Right atrium auricular region (tissue), 2 donors: ENCODE results near the gene C19orf53. TPM values are rescaled to one million over a fixed set of nuclear protein-coding genes. Genes with fewer than 3 reads are reported as not detected.
A peak's percentile ranks its signal among the peaks of the same experiment; 100 is the strongest.

Experiments used
- DNase-seq: peaks from one replicate; pipeline ENCODE4 v3.0.0-alpha.2; 2019; ENCODE audit warnings: low spot score
- H3K27ac ChIP-seq, 2 donors: fragments of 200-600 bp; sonication (generic); 1 replicate in 1 of 2; 2 replicates in 1 of 2; pipeline ENCODE4 v1.5.1; 2016 to 2019
- H3K27me3 ChIP-seq, 2 donors: fragments of 200-600 bp; sonication (generic); one replicate each; pipeline versions ENCODE4 v1.5.1 to v1.6.0; 2017 to 2019
- H3K36me3 ChIP-seq: fragments of 200-600 bp; sonication (generic); one replicate; pipeline ENCODE4 v1.5.1; 2016
- H3K4me1 ChIP-seq, 2 donors: fragments of 200-600 bp; sonication (generic); one replicate each; pipeline versions ENCODE4 v1.5.1 to v1.6.0; 2017 to 2019
- H3K4me3 ChIP-seq, 2 donors: fragments of 200-600 bp; sonication (generic); 1 replicate in 1 of 2; 2 replicates in 1 of 2; pipeline ENCODE4 v1.5.1; 2017 to 2019; ENCODE audit warnings: mild to moderate bottlenecking in 1 of 2, moderate library complexity in 1 of 2
- H3K9me3 ChIP-seq, 2 donors: fragments of 200-600 bp; sonication (generic); one replicate each; pipeline ENCODE4 v1.5.1; 2019
- total RNA-seq, 2 donors: library from RNA; depleted of rRNA; stranded (reverse); fragments of >200 nt; gene quantifications; one replicate each; pipeline ENCODE4 v1.1.0, GENCODE V29; 2016
- TF ChIP-seq, protein P1 (sequence below), 2 donors: fragments of 200-600 bp; sonication (generic); IDR thresholded peaks; one replicate each; pipeline ENCODE4 v1.5.1; 2019; ENCODE audit warnings: antibody characterized with exemption in 2 of 2

C19orf53 gene
- total RNA-seq, 2 donors from 2014 or later = 272 to 304 TPM

DNA sequence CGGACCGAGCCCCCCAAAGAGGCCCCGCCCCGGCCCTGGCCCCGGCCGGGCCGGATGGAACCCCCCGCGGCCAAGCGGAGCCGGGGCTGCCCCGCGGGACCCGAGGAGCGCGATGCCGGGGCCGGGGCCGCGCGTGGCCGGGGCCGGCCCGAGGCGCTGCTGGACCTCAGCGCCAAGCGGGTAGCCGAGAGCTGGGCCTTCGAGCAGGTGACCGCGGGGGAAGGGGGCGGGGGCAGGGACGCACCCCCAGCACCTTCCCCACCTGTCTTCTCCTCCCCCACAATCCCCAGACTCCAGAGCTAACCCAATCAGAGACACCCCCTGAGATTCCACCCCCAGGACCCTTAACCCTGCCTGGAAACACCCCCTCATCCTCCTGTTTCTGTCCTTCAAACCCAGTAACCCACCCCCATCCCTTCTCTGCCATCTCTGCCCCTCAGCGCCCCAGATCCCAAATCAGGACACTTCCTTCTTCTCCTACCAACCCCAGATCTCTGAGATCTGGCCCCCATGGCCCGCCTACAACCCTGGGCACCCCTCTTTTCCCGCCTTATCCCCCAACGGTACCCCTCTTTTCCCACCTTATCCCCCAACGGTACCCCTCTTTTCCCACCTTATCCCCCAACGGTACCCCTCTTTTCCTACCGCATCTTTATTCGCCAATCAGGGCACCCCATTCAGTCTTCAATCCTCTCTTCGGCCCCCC lies 21.5 kb downstream of the C19orf53 start:
- no peaks in the 10 kb centered on the region for H3K9me3 ChIP-seq
- H3K4me1 ChIP-seq = peaks cover 0 to 38% of the 10 kb centered on the region in 2 donors
- TF ChIP-seq, protein P1, sequence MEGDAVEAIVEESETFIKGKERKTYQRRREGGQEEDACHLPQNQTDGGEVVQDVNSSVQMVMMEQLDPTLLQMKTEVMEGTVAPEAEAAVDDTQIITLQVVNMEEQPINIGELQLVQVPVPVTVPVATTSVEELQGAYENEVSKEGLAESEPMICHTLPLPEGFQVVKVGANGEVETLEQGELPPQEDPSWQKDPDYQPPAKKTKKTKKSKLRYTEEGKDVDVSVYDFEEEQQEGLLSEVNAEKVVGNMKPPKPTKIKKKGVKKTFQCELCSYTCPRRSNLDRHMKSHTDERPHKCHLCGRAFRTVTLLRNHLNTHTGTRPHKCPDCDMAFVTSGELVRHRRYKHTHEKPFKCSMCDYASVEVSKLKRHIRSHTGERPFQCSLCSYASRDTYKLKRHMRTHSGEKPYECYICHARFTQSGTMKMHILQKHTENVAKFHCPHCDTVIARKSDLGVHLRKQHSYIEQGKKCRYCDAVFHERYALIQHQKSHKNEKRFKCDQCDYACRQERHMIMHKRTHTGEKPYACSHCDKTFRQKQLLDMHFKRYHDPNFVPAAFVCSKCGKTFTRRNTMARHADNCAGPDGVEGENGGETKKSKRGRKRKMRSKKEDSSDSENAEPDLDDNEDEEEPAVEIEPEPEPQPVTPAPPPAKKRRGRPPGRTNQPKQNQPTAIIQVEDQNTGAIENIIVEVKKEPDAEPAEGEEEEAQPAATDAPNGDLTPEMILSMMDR (IDR thresholded peaks at IDR 0.05) = no peak
- peak overlapping the region; percentile 84 to 91 for H3K4me3 ChIP-seq
- DNase-seq = no peak
- H3K27me3 ChIP-seq = no peaks in the 10 kb centered on the region
- no peaks in the 10 kb centered on the region for H3K36me3 ChIP-seq
- H3K27ac ChIP-seq = peak overlapping the region; percentile 92

DNA sequence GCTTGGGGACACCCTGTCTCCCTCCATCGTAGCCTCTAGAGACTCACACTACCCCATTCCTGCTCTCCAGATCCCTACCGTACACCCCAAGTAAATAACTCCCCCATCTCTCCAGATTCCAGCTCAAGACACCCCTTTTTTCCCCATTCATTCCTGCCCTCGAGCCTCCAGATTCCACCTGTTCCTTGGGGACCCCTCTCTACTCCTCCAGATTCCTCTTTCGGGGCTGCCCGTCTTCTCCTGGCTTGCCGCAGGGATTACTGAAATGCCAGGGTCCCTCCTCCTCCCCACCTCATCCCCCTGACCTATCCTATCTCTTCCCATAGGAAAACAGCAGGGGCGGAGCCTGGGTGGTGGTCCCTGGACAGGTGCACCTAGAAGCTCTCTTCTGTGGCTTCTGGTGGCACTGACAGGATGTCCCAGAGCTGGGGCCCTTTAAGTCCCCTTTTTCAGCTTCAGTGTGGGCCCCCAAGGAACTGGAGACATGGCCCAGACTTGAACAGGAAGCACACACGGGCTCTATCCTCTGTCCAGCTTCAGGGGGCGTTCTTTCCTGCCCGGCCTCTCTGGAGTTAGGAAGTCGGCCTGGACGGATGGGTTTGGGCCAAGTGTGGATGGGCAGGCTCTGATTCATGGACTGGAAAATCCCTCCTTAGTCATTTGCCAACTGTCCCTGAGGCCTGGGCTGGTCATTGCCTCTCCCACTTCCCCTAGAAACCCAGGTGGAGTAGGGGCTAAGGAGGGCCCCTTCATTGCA lies 22.2 kb downstream of the C19orf53 start:
- DNase-seq = peak; percentile 93

DNA sequence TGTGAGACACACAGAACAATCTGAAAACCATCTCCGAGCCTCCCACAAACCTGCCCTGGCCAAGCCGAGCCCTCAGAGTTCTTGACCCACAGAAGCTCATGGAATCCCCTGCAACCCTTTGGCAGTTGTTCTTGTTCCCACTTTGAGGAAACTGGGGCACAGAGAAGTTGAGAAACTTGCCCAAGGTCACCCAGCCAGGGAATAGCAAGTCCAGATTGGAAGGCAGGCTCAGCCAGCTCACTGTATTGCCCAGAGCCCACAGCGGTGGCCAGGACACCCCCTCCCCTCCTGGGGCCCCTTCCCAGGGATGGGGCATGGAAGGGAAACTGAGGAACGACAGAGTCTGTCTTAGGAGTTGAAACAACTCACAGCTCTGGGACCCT lies 22.8 kb downstream of the C19orf53 start:
- Histone ChIP-seq H3K36me3 (no peaks in the 10 kb centered on the region), H3K27me3 (no peaks in the 10 kb centered on the region), H3K4me1 (peaks cover 0 to 38% of the 10 kb centered on the region in 2 donors), H3K9me3 (no peaks in the 10 kb centered on the region), H3K27ac (peak overlapping the region; percentile 92), H3K4me3 (peak overlapping the region in 1 of 2 donors; percentile 84)
- no peak for DNase-seq
- TF ChIP-seq, protein P1 (IDR thresholded peaks at IDR 0.05) = no peak

More for the DNA sequence above, 22.2 kb downstream of the C19orf53 start:
- H3K9me3 ChIP-seq = no peaks in the 10 kb centered on the region
- TF ChIP-seq, protein P1 (IDR thresholded peaks at IDR 0.05) = no peak
- peak overlapping the region; percentile 92 for H3K27ac ChIP-seq
- no peaks in the 10 kb centered on the region for H3K27me3 ChIP-seq
- H3K4me3 ChIP-seq = peak overlapping the region; percentile 84 to 91
- peaks cover 0 to 38% of the 10 kb centered on the region in 2 donors for H3K4me1 ChIP-seq
- H3K36me3 ChIP-seq = no peaks in the 10 kb centered on the region

DNA sequence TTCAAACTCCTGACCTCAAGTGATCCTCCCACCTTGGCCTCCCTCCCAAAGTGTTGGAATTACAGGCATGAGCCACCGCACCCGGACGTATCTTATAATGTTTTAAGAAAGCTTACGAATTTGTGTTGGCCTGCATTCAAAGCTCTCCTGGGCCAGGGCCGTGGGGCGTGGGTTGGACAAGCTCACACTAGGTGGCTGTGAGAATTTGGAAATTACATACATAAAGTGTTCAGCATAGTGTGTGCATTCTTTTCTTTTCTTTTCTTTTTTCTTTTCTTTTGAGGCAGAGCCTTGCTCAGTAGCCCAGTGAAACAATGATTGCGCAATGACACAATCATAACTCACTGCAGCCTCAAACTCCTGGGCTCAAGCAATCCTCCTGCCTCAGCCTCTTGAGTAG lies 23.6 kb downstream of the C19orf53 start:
- no peaks in the 10 kb centered on the region for H3K27me3 ChIP-seq
- peak; percentile 82 for DNase-seq
- peak overlapping the region; percentile 92 for H3K27ac ChIP-seq
- no peaks in the 10 kb centered on the region for H3K9me3 ChIP-seq
- no peaks in the 10 kb centered on the region for H3K36me3 ChIP-seq
- no peak overlapping the region for H3K4me3 ChIP-seq
- peaks cover 0 to 38% of the 10 kb centered on the region in 2 donors for H3K4me1 ChIP-seq
- TF ChIP-seq, protein P1 (IDR thresholded peaks at IDR 0.05) = no peak

DNA sequence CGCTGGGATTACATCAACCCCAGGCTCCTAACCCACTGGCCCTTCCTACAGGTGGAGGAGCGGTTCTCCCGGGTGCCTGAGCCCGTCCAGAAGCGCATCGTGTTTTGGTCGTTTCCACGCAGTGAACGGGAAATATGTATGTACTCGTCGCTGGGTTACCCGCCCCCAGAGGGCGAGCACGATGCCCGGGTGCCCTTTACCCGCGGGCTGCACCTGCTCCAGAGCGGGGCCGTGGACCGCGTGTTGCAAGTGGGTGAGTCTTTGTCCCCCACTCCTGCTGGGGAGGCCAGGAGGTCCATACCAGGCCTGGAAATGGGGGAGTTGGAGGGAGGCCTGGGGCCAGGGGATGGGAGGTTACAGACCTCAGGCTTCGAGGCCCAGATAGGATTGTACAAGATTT lies 25.4 kb downstream of the C19orf53 start:
- Histone ChIP-seq H3K27me3 (no peaks in the 10 kb centered on the region), H3K4me1 (peaks cover 0 to 24% of the 10 kb centered on the region in 2 donors), H3K27ac (no peak overlapping the region), H3K9me3 (no peaks in the 10 kb centered on the region), H3K4me3 (no peak overlapping the region), H3K36me3 (peaks cover 2% of the 10 kb centered on the region)
- DNase-seq = no peak
- TF ChIP-seq, protein P1 (IDR thresholded peaks at IDR 0.05) = no peak
